ENCODE measurements around the gene SLC19A1. TPM values are rescaled to one million over a fixed set of nuclear protein-coding genes. Genes with fewer than 3 reads are reported as not detected.

The SLC19A1 gene
- total and polyA plus RNA-seq, 10 donors = 7.5 to 52.8 (median 32.4) TPM

- WGBS, 5 donors = 62 to 74% (median 71%) methylated on average over 4 to 14 of the region's 14 CpGs
- no peak overlapping the region for H3K27ac ChIP-seq
- H3K9me3 ChIP-seq = no peaks in the 10 kb centered on the region
- peaks cover 0 to 52% (median 0%) of the 10 kb centered on the region in 7 donors for H3K27me3 ChIP-seq (replicated peaks in 1 of 7)
- H3K36me3 ChIP-seq = no peaks in the 10 kb centered on the region
- intact Hi-C loops (cut with DNase I; ENCODE audit: low total_unique reads) = no loop called here
- TF ChIP-seq CTCF (IDR thresholded peaks at IDR 0.05 in 8 of 11, conservative IDR thresholded peaks at IDR 0.05 in 3 of 11) (no peak), POLR2A (IDR thresholded peaks at IDR 0.05) (no peak), POLR2AphosphoS5 (IDR thresholded peaks at IDR 0.05) (no peak)
- DNase-seq = peak; percentile 66
- H3K4me3 ChIP-seq = no peak overlapping the region
- no peaks in the 10 kb centered on the region for H3K4me1 ChIP-seq
Observed at GRCh38 chr21:45574691-45575090, 32.5 kb upstream of the SLC19A1 start.

DNA sequence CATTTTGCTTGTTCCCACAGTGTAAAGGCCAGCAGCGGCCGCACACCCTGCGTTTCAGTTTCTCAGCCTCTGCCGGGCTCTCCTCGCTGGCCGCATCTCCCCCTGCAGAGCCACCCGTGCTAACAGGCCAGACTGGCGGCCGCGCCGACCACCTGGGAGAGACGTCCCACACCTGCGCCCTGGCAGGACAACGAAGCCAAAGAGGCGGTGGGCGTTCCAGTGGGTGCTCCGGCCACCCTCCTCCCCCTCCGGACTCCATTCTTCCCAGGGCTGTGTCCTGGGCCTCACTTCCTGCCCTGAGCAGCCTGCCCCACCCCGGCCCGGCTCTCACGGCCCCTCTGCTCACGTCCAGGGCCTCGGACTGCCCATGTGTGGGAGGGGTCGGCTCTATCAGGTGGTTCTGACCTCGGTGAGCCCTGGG lies 31.9 kb upstream of the SLC19A1 start:
- Histone ChIP-seq H3K9me3 (no peaks in the 10 kb centered on the region), H3K4me3 (no peak overlapping the region), H3K27ac (no peak overlapping the region), H3K27me3 (replicated peaks in 1 of 7) (peaks cover 0 to 46% (median 0%) of the 10 kb centered on the region in 7 donors), H3K36me3 (no peaks in the 10 kb centered on the region), H3K4me1 (no peaks in the 10 kb centered on the region)
- no peak for TF ChIP-seq POLR2A (IDR thresholded peaks at IDR 0.05)
- TF ChIP-seq CTCF (IDR thresholded peaks at IDR 0.05 in 8 of 11, conservative IDR thresholded peaks at IDR 0.05 in 3 of 11) = no peak
- no peak for TF ChIP-seq POLR2AphosphoS5 (IDR thresholded peaks at IDR 0.05)
- 75 to 83% (median 77%) methylated on average over 17 to 25 of the region's 25 CpGs for WGBS, 5 donors
- DNase-seq = peak; percentile 56
- intact Hi-C loops (cut with DNase I; ENCODE audit: low total_unique reads) = no loop called here

- DNase-seq = no peak
- Histone ChIP-seq H3K4me3 (no peak overlapping the region), H3K4me1 (no peaks in the 10 kb centered on the region), H3K27me3 (replicated peaks in 1 of 7) (peaks cover 0 to 40% (median 0%) of the 10 kb centered on the region in 7 donors), H3K9me3 (no peaks in the 10 kb centered on the region), H3K27ac (no peak overlapping the region), H3K36me3 (no peaks in the 10 kb centered on the region)
- TF ChIP-seq POLR2AphosphoS5 (IDR thresholded peaks at IDR 0.05) (no peak), CTCF (IDR thresholded peaks at IDR 0.05 in 8 of 11, conservative IDR thresholded peaks at IDR 0.05 in 3 of 11) (no peak), POLR2A (IDR thresholded peaks at IDR 0.05) (no peak)
- intact Hi-C loops (cut with DNase I; ENCODE audit: low total_unique reads) = no loop called here
- WGBS, 5 donors = 78 to 83% (median 81%) methylated on average over 14 of the region's 14 CpGs
Observed at GRCh38 chr21:45573452-45574035, 31.3 kb upstream of the SLC19A1 start.

DNA sequence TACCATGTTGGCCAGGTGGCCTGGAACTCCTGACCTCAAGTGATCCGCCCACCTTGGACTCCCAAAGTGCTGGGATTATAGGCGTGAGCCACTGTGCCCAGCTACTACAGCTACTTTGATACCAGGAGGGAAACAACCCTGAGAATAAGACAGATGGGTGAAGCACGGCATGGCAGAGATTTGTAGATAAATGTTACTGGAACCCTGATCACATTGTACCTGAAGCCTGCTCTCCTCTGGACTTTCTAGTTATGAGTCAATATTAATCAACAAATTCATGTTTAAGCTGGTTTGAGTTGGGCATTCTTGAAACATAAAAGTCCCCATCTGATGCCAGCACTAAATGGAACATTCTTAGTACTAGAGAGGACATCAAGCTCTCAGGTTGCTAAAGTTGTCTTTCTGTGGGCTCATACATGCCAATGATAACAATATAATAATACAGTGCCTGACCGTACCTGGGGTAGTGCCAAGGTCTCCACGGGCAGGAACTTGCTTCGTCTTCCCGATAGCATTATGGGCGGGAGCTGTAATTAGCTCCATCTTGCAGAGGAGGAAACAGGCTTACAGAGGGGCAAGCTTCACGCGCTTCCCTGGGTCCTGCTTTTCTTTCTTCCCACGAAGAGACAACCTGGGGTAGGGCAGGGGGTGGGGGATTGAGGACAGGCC lies 30.7 kb upstream of the SLC19A1 start:
- peak; percentile 44 for DNase-seq
- intact Hi-C loops (cut with DNase I; ENCODE audit: low total_unique reads) = no loop called here
- Histone ChIP-seq H3K4me1 (no peaks in the 10 kb centered on the region), H3K9me3 (no peaks in the 10 kb centered on the region), H3K36me3 (no peaks in the 10 kb centered on the region), H3K27me3 (replicated peaks in 1 of 7) (peaks cover 0 to 35% (median 0%) of the 10 kb centered on the region in 7 donors), H3K4me3 (no peak overlapping the region), H3K27ac (no peak overlapping the region)
- WGBS, 5 donors = 57 to 81% (median 77%) methylated on average over 11 of the region's 11 CpGs
- TF ChIP-seq POLR2AphosphoS5 (IDR thresholded peaks at IDR 0.05) (no peak), CTCF (IDR thresholded peaks at IDR 0.05 in 8 of 11, conservative IDR thresholded peaks at IDR 0.05 in 3 of 11) (no peak), POLR2A (IDR thresholded peaks at IDR 0.05) (no peak)
